Ovary (tissue), 3 donors: ENCODE data around the gene POT1.

Experiments
- POLR2A ChIP-seq: fragments of 450-650 bp; IDR thresholded peaks from one replicate; pipeline ENCODE4 v1.6.1; 2017; ENCODE audit warnings: antibody characterized with exemption, mild to moderate bottlenecking, moderate library complexity
- TF ChIP-seq, protein P1 (sequence below), 3 donors: fragments of 450-650 bp in 2 of 3; fragments of 200-600 bp in 1 of 3; IDR thresholded peaks; one replicate each; pipeline versions ENCODE4 v1.5.1 to v1.8.0; 2016 to 2022; ENCODE audit warnings: antibody characterized with exemption in 3 of 3, mild to moderate bottlenecking in 1 of 3
- donor health status: DM: no; HTN: no; CAD: no.

DNA sequence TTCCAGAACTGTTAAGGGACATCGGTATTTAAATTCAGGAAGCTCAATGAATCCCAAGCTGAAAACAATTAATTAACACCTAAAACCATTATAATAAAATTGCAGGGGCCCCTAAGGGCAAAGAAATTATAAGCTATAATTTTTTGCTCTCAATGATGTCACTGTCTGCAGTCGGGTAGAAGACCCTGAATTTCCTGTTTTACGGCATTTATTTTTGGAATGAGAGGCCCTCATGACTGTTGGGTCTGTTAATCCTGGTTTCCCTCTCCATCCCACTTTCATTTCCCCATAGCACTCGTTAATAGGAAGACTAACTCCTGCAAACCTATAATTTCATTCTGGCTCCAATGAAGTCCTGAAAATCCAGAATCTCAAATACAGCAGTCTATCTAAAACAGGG lies 138.2 kb downstream of the POT1 start:
- TF ChIP-seq POLR2A, result no peak
- TF ChIP-seq, protein P1, sequence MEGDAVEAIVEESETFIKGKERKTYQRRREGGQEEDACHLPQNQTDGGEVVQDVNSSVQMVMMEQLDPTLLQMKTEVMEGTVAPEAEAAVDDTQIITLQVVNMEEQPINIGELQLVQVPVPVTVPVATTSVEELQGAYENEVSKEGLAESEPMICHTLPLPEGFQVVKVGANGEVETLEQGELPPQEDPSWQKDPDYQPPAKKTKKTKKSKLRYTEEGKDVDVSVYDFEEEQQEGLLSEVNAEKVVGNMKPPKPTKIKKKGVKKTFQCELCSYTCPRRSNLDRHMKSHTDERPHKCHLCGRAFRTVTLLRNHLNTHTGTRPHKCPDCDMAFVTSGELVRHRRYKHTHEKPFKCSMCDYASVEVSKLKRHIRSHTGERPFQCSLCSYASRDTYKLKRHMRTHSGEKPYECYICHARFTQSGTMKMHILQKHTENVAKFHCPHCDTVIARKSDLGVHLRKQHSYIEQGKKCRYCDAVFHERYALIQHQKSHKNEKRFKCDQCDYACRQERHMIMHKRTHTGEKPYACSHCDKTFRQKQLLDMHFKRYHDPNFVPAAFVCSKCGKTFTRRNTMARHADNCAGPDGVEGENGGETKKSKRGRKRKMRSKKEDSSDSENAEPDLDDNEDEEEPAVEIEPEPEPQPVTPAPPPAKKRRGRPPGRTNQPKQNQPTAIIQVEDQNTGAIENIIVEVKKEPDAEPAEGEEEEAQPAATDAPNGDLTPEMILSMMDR (IDR thresholded peaks at IDR 0.05), result no peak
